Glutamatergic neuron (in vitro differentiated cells): ENCODE results near the gene GSTM2. TPM values are rescaled to one million over a fixed set of nuclear protein-coding genes. Genes with fewer than 3 reads are reported as not detected.
A peak's percentile ranks its signal among the peaks of the same experiment; 100 is the strongest.
"Not testable (repeated sequence)": the region's sequence is repeated elsewhere in the genome, so short reads cannot be mapped to it uniquely, and the experiment has no call there.

ENCODE experiments used
- DNase-seq: peaks from one replicate; pipeline ENCODE4 v3.0.0; 2022
- H3K27ac Mint-ChIP-seq: one replicate; pipeline ENCODE4 v1.8.0; 2020; ENCODE audit warnings: mild to moderate bottlenecking, mixed read lengths, inconsistent platforms; ENCODE audit not compliant: unreplicated experiment
- H3K27me3 Mint-ChIP-seq: one replicate; pipeline ENCODE4 v1.8.0; 2020; ENCODE audit warnings: mild to moderate bottlenecking, moderate library complexity, mixed read lengths, inconsistent platforms; ENCODE audit not compliant: unreplicated experiment
- H3K36me3 Mint-ChIP-seq: one replicate; pipeline ENCODE4 v1.8.0; 2020; ENCODE audit warnings: mild to moderate bottlenecking, mixed read lengths, inconsistent platforms; ENCODE audit not compliant: unreplicated experiment
- H3K4me1 Mint-ChIP-seq: one replicate; pipeline ENCODE4 v1.8.0; 2020; ENCODE audit warnings: mild to moderate bottlenecking, low read depth, mixed read lengths, inconsistent platforms; ENCODE audit not compliant: unreplicated experiment
- H3K4me3 Mint-ChIP-seq: one replicate; pipeline ENCODE4 v1.8.0; 2020; ENCODE audit warnings: mild to moderate bottlenecking, mixed read lengths, inconsistent platforms; ENCODE audit not compliant: unreplicated experiment
- H3K9me3 Mint-ChIP-seq: one replicate; pipeline ENCODE4 v1.8.0; 2020; ENCODE audit warnings: mild to moderate bottlenecking, moderate library complexity, mixed read lengths, inconsistent platforms; ENCODE audit not compliant: unreplicated experiment
- total RNA-seq: library from RNA; stranded (reverse); fragmentation: NEBNext Ultra II Directional; extraction: Animal tissue kit (Norgen Biotek cat#: 25700); gene quantifications from one replicate; pipeline ENCODE4 v1.2.1, GENCODE V29; 2021; ENCODE audit not compliant: unreplicated experiment
- TF ChIP-seq, protein P1 (sequence below): fragments of 200-600 bp; sonication (generic); IDR thresholded peaks from one replicate; pipeline ENCODE4 v1.5.0; 2021; ENCODE audit not compliant: partially characterized antibody, unreplicated experiment

The GSTM2 gene
- total RNA-seq, 1 donor from 2014 or later, result 33.6 TPM

DNA sequence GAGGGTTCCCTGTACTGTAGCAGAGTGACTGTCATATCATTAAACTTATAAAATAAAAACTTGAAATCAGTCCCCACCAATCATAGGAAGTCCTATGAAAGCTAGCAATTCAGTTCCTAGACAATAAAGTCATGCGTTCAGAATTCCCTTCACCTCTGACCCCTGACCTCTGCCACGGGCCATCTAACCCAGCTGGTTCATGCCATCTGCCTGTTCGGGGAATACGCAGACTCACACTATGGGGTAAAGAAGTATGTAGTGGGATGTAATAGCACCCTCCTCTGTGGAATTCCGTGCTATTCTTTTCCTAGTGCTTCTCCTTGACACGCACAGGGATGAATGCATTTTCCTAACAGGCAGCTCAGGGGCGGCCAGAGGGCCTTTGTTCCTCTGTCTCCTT is 9.9 kb upstream of the GSTM2 start:
- Mint-ChIP-seq H3K36me3 (peaks cover 3% of the 10 kb centered on the region), H3K4me3 (no peak overlapping the region), H3K9me3 (peaks cover 6% of the 10 kb centered on the region), H3K27me3 (peaks cover 5% of the 10 kb centered on the region), H3K4me1 (peaks cover 33% of the 10 kb centered on the region), H3K27ac (no peak overlapping the region)
- TF ChIP-seq, protein P1, sequence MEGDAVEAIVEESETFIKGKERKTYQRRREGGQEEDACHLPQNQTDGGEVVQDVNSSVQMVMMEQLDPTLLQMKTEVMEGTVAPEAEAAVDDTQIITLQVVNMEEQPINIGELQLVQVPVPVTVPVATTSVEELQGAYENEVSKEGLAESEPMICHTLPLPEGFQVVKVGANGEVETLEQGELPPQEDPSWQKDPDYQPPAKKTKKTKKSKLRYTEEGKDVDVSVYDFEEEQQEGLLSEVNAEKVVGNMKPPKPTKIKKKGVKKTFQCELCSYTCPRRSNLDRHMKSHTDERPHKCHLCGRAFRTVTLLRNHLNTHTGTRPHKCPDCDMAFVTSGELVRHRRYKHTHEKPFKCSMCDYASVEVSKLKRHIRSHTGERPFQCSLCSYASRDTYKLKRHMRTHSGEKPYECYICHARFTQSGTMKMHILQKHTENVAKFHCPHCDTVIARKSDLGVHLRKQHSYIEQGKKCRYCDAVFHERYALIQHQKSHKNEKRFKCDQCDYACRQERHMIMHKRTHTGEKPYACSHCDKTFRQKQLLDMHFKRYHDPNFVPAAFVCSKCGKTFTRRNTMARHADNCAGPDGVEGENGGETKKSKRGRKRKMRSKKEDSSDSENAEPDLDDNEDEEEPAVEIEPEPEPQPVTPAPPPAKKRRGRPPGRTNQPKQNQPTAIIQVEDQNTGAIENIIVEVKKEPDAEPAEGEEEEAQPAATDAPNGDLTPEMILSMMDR, result no peak
- DNase-seq, result no peak

DNA sequence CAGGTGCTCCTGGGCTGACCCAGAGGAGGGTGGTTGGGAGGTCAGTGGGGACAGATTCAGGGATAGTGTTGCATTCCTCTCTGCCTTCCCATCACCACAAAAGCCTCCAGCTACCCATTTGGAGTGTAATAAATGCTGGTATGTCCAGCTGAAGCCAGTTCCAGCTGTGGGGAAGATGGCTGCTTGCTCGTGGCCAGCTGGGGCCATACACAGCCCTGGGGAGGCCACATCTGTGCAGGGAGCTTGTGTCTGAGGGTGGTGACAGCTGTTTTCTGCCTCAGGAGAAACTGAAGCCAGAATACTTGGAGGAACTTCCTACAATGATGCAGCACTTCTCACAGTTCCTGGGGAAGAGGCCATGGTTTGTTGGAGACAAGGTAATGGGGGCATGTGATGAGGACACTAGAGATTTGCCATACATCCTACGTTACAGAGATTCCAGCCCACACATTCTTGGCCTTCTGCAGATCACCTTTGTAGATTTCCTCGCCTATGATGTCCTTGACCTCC is 9.3 kb upstream of the GSTM2 start:
- H3K36me3 Mint-ChIP-seq, result peaks cover 3% of the 10 kb centered on the region
- peaks cover 33% of the 10 kb centered on the region for H3K4me1 Mint-ChIP-seq
- peak overlapping the region; percentile 55 for H3K27ac Mint-ChIP-seq
- no peak for DNase-seq
- peak overlapping the region; percentile 32 for H3K4me3 Mint-ChIP-seq
- peaks cover 5% of the 10 kb centered on the region for H3K9me3 Mint-ChIP-seq
- TF ChIP-seq, protein P1, result no peak
- H3K27me3 Mint-ChIP-seq, result peaks cover 5% of the 10 kb centered on the region

DNA sequence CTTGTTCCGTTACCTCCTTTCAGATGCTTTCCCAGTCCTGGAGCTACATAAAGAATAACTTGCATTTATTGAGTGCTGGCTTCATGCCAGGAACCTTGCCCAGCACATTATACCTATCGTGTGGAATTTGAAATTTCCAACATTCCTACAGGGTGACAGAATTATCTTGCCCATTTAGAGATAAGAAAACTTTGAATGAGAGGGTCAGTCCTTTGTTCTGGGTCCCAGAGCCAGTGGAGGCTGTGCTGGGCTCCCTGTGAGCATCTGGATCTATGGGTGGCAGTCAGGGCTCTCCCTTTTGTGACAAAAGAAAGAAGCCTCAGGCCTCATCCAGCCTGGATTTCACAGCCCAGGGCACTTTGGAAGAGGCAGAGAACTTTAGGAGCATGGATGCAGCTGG is 8.7 kb upstream of the GSTM2 start:
- Mint-ChIP-seq H3K27me3 (peaks cover 5% of the 10 kb centered on the region), H3K27ac (no peak overlapping the region), H3K36me3 (peaks cover 3% of the 10 kb centered on the region), H3K9me3 (peaks cover 5% of the 10 kb centered on the region), H3K4me3 (peak overlapping the region; percentile 32), H3K4me1 (peaks cover 33% of the 10 kb centered on the region)
- DNase-seq, result no peak
- TF ChIP-seq, protein P1, result no peak

DNA sequence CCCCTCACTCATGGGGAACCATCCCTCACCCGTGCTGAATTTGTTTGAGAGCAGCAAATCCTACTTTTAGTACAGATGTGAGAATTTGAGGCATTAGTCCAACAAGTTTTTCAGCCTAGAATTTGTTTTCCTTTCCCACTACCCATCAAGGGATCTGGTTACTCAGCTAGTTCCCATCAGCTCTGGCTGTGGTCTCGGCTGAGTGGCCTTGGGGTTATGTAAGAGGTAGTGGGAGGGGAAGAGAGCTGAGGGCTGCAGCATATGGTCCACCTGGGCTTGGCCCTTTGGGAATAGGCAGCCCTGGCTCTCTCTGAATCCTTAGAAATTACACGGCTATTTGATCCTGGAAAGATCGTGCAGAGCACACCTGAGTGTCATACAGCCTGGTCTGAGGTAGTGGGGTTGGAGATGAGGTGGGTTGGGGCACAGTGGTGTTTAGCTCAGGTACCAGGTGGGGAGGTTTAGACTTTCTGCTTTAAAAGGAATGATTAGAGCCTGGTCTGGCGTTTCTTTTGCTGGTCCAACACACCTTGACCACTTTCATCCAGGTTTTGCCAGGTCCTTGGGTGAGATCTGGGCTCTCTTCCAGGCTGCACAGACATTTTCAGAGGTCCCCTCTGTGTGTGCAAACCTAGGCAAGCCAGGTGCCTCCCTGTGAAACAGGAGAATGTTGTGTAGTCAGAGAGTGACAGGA is 7.7 kb upstream of the GSTM2 start:
- H3K4me1 Mint-ChIP-seq, result peaks cover 30% of the 10 kb centered on the region
- H3K36me3 Mint-ChIP-seq, result peaks cover 3% of the 10 kb centered on the region
- DNase-seq, result no peak
- H3K4me3 Mint-ChIP-seq, result peak overlapping the region; percentile 57
- H3K9me3 Mint-ChIP-seq, result peaks cover 5% of the 10 kb centered on the region
- H3K27me3 Mint-ChIP-seq, result peaks cover 2% of the 10 kb centered on the region
- TF ChIP-seq, protein P1, result no peak
- H3K27ac Mint-ChIP-seq, result peak overlapping the region; percentile 31

DNA sequence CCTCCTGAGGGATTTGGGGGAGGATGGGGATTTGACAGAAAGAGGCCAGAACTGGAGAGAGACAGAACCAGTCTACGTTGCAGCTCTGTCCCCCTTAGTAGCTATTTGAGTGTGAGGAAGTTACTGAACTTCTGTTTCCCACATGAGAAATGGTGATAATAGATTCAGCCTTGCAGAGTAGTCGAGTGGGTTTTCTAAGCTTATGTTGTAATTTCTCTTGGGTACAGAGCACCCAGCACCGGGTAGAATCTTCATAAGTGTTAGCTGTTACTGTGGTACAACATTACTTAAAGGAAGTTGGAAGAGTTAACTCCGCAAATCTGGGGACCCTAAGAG is 7.2 kb upstream of the GSTM2 start:
- DNase-seq, H3K36me3 Mint-ChIP-seq, H3K27ac Mint-ChIP-seq: not testable (repeated sequence)

More for the DNA sequence above, 7.2 kb upstream of the GSTM2 start:
- not testable (repeated sequence) for H3K4me3 Mint-ChIP-seq, H3K9me3 Mint-ChIP-seq, H3K27me3 Mint-ChIP-seq
- H3K4me1 Mint-ChIP-seq, result peaks cover 30% of the 10 kb centered on the region
